Stimulated activated CD8-positive, alpha-beta memory T cell treated with anti-CD3 and anti-CD28 coated beads, Interleukin-15, amount 100 ng/mL, for 24 hours (primary cell): Measurements from ENCODE around the gene IQCH.
"Not testable (repeated sequence)": the region's sequence is repeated elsewhere in the genome, so short reads cannot be mapped to it uniquely, and the experiment has no call there.

Experiments
- DNase-seq: peaks from one replicate; pipeline ENCODE4 v3.0.0-alpha.2; 2020; ENCODE audit warnings: low read depth

IQCH gene

GRCh38 chr15:67358812-67359211 is 104.2 kb downstream of the IQCH start:
- no peak for DNase-seq

DNA sequence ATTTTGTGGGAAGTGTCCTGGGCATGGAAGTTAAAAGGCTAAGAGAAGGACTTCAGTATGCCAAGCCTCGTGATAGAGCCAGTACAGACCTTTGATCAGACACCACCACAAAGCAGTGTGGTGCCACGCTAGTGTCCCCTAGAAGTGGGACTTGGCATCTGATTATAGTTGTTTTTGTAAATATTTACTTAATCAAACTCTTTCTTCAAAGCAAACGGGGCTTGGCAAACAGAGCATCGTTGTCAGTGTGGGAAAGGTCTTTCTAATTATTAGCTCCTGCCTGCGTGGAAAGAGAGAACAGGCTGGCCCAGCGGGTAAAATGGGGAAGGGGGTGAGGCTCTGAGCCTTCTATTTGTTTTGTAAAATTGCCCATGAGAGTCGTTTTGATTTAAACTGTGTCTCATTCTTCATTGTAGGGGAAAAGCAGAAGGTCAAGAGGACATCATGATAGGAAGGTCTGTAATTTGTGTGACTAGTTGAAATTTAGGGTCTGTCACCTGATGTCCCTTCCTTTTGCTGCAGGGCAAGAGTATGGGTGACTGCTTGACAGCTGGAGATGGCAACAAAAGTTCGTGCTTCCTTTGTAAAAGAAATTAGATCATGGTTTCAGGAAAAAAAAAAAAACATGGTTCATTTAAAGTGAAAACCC is 105.0 kb downstream of the IQCH start:
- DNase-seq, result no peak

GRCh38 chr15:67361100-67361499 is 106.5 kb downstream of the IQCH start:
- no peak for DNase-seq

- not testable (repeated sequence) for DNase-seq
These were observed 109.1 kb downstream of the IQCH start for GRCh38 chr15:67363712-67364111.

DNA sequence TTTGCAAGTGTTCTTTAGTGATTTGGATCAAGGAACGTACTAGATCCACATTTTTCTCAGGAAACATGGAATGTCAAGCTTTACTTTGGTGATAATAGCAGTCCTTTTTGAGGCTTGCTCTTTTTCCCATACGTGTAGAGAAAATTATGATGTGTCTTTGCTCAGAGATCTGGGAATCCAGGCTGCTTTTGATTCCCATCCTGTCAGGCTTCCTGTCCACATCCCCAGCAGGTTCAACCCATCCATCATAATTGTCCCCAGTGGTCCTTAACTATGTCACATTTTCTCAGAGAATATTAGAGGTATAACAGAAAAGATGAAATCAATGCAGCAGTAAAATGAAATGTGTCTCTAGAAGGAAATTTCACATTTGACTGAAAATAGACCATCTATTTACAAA is 111.4 kb downstream of the IQCH start:
- no peak for DNase-seq

GRCh38 chr15:67366904-67367303 is 112.3 kb downstream of the IQCH start:
- DNase-seq, result no peak

DNA sequence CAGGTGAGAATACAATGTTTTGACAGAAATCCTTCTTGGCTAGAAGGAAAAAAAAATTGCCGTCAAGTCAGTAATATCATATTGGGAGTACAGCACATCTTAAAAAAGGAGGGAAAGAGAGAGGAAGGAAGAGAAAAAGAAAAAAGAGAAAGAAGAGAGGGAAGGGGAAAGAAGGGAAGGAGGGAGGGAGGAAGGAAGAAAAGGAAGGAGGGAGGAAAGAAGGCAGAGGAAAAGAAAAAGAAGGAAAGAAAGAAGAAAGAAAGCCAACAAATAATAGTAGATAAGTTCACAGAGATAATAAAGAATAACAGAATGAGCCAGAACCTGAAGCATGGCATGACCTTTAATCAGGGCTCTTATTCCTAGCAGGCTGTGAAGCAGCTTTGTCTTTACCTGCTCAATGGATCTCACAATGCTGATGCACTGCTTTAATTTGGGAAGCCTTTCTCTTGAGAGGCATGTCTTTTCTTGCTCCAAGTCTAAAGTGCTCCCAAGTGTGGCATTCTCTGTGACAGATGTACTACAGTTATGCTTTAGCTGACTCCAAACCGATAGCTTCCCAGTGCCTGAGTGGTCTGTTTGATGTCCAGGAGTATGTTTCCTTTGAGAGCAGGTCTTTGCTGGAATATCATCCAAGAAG is 114.9 kb downstream of the IQCH start:
- no peak for DNase-seq

- no peak for DNase-seq
These were observed 115.8 kb downstream of the IQCH start for GRCh38 chr15:67370206-67370954.

- DNase-seq, result no peak
These were observed 118.0 kb downstream of the IQCH start for GRCh38 chr15:67372543-67372942.

DNA sequence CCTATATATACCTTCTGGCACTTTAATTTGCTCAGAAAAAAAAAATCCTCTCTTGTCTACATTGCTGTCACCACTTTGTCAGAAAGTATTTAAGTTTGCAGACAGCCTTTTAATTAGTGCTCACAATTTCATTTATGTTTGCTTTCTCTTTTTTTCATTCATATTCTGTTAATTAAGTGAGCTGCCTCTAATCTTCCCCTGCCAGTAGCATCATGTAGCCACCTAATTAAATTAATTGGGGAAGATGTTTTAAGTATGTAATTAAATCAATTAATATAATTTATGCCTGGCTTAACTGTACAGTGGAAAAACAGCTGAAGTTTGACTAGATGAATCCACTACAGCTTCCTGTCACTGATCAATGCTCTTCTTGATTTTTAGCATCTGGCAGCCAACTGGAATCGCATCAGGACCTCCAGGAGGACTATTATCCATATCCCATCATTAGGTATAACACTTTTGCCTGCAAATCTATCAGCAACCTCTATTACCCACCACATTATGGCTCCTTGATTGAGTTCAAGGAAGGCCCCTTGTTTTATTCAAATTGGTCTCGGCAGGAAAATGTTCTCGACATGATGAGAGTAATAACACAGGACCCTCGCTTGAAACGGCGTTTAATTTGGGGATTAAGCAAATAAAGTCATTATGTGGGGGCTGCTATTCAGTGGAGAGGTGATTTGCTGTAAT is 118.5 kb downstream of the IQCH start:
- DNase-seq, result no peak

DNA sequence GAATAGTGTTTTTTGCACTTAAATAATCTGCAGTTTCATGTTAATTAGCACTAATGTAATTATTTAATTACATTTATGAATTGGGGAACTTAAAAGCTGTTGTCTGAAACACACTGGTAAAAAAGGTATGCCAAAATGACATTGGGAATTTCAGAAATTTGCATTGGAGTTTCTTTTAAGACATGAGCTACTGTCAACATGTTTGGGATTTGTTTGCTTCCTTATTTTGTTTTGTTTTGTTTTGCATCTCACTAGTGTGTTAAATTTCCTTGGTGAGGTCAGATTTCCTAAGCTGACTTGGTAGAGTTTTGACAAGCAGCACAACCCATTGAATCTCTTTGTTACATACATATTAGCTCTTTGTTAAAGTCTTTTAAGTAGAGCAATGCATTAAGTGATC is 119.4 kb downstream of the IQCH start:
- DNase-seq, result no peak

- no peak for DNase-seq
These were observed 124.9 kb downstream of the IQCH start for GRCh38 chr15:67379530-67379929.

DNA sequence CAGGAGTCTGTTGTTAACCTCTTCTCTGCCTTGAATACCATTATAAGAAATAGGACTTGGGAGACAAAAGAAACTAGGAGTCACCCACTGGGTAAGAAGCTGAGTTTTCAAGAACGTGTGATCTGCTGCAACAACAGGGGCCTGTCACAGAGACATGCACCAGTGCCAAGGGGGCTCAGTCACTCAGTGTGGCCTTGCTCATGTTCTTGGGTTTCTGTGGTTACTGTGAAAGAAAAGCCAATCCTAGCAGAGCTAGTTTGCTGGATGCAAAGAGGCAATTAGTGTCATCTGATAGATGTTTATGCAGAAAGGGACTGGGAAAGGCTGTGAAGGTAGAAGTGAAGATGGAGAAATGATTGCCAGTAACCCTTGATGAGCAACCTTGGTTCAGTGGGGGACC is 126.3 kb downstream of the IQCH start:
- DNase-seq, result no peak

- no peak for DNase-seq
These were observed 126.9 kb downstream of the IQCH start for GRCh38 chr15:67381416-67382045.

DNA sequence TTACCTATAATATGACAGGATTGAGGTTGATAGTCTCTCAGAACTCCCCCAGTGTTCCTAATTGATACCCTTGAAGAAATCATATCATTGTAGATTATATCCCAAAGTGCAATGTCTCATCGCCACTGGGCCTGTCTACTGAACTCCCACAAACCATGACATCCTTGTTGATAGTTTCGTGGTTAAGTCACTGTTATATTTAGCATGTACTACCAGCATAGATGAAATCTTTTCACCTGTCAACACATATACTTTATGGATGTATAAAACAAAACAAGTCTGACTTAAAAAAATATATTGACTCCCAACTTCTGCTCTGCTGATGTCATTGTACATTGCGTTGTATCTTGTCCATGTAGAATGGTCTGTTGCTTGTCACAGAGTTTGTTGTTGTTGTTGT is 128.1 kb downstream of the IQCH start:
- DNase-seq, result no peak

- DNase-seq, result no peak
These were observed 129.3 kb downstream of the IQCH start for GRCh38 chr15:67383899-67384298.

- DNase-seq, result no peak
These were observed 130.2 kb downstream of the IQCH start for GRCh38 chr15:67384761-67385160.

DNA sequence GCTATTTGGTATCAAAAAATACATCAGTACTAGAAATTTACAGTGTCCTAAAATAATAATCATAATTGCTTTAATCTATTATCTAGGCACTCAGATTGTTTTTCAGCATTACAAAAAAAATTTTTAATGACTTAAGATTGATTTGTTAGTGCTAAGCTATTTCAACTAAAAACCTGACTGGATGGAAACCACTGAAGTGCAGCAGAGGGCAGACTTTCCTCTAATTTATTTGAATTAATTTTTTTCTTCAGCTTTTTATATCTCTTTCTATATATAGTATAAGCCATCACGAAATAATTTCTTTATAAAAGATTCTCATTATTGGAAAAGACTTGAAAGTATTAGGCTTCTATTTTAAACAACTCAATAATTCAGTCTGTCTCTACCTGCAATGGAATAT is 131.4 kb downstream of the IQCH start:
- DNase-seq, result no peak

DNA sequence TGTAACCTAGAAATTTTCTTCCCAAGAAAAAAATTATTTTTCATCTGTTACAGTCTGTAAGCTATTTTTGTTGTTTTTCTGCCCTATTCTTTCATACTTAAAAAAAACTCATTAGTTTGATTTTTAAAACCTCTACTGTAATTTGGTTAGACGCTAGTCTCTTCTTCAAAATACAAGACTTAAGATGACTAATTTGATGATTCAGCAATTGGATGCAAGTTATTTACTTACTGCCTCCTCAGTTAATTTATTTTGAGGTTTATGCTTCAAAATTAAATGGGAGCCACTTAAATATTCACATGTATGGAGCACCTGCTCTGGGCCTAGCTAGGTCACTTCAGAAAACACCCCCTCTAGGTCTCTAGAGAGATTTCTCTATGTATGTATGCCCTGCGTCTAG is 132.4 kb downstream of the IQCH start:
- no peak for DNase-seq

DNA sequence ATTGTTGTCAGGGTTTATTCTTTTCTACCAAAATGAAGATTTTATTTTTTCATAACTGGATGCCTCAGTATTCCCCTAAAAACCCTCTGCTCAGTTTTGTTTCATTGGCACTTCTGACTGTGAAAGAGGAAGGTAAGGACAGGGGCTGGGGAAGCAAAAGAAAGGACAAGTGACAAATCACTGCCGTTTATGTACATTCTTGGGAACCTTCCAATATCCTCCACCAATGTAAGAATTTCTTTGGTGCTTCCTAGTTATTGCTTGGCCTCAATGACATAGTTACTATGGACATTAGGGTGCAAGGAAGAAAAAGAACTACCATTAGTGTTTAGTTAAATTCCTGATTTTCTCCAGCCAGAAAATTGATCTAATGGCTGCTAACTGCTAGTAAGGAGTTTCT is 135.4 kb downstream of the IQCH start:
- no peak for DNase-seq

DNA sequence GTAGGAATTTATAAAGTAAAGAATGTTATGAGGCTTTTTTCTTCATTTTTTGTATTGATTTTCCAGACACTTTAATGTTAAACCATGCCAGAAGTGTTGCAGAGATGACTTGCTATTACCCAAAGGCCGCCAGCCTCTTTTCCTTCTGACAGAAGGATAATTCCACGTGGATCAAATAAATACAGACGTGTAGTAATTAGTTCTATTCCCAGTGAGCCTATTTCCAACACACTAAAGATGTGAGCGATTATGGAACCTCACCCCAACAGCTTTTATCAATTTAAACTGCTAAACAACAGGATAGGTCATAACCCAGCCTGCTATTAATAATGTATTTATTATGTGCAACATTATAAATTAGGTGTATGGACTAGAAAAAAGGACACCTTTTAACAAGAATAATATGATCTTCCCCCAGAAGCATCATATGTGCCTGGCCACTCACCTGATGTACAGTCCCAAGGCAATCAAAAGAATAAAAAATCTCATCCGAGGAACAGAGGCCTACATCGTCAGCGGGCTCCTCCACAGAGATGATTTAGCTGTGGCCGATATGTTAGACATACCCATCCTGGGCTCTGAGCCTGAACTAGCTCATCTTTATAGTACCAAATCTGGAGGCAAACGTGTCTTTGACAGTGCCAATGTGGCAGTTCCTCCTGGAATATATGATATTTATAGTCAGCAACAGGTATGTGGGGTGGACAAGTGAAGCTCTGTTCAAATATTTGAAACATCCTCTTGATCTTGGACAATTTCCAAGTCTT is 140.5 kb downstream of the IQCH start:
- DNase-seq, result no peak

DNA sequence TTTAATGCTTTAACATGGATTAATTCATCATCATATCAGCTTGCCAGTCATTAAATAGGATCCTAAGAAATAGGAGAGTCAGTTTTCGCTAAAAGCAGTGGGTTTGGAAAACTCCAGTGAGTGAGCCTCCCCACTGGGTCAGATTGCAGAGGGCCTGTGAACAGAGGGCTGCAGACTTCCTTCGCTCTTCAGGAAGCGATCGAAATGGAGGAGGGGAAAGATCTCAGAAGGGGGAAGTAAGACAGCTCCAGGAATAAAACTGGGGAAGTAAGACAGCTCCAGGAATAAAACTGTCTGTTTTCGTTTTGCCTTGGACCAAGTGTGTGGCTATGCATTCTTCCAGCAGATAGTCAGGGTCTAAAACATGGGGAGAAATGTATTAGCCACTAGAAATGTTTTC is 141.5 kb downstream of the IQCH start:
- DNase-seq, result no peak
